IPS-NIHi7 (cell line): ENCODE measurements around the gene ACP5.

Experiments used
- DNase-seq: peaks from one replicate; pipeline ENCODE4 v3.0.0; 2012; ENCODE audit warnings: mixed read lengths; ENCODE audit errors: extremely low spot score

ACP5 gene

DNA sequence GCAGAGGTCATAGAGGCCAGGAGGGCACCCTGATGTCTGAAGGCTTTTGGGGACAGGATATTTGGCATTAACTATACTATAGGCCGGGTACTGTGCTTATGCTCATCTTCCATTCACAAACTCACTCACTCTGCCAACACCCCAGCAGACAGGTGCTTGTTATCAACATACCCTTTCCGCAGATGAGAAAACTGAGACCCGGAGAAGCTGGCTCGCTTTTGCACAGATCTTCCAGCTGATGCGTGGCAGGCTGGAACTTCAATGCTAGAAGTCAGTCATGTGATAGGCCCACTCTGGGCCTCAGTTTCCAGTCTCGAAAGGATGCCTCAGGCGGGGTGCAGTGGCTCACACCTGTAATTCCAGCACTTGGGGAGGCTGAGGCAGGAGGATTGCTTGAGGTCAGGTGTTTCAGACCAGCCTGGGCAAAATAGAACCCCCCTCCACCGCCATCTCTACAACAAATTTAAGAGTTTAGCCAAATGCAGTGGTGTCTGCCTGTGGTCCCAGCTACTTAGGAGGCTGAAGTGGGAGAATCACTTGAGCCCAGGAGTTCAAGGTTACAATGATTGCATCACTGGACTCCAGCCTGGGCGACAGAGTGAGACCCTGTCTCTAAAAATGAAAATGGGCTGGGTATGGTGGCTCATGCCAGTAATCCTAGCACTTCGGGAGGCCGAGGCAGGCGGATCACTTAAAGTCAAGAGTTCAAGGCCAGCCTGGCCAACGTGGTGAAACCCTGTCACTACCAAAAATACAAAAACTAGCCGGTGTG lies 29.3 kb downstream of the ACP5 start:
- no peak for DNase-seq

DNA sequence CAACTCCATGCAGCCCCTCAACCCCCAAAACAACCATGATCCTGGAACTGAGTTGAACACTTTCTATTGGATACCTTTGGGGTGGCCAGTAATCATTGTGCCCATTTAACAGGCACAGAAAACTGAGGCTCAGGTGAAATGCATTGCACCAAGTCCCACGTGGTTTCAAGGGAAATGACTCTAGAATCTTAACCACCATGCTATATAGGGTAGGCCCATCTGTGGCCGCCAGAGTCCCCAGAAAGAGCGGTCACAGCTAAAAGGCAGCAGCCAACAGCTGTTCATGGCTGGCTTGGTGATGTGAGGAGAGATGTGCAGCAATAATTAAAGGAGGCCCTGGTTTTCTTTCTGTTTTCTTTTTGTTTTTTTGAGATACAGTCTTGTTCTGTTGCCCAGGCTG lies 36.2 kb downstream of the ACP5 start:
- DNase-seq: no peak

DNA sequence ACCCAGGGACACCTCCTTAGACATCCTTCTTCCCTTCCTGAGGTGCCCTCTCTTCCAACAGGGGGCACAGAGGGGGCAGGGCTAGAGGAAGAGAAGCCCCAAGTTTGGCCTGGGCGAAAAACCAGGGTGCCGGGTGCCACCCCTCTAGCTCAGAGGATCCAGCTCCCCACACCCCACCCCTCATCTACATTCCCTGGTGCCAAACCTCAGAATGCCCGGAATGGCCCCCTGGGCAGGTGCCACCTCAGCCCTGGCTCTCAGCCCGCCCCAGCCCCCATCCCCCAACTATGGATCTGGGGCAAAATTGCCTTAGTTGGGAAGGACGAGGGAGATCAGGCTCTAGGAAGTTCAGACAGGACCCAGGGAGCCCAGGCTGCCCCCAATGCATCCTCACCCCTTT lies 36.8 kb downstream of the ACP5 start:
- no peak for DNase-seq

DNA sequence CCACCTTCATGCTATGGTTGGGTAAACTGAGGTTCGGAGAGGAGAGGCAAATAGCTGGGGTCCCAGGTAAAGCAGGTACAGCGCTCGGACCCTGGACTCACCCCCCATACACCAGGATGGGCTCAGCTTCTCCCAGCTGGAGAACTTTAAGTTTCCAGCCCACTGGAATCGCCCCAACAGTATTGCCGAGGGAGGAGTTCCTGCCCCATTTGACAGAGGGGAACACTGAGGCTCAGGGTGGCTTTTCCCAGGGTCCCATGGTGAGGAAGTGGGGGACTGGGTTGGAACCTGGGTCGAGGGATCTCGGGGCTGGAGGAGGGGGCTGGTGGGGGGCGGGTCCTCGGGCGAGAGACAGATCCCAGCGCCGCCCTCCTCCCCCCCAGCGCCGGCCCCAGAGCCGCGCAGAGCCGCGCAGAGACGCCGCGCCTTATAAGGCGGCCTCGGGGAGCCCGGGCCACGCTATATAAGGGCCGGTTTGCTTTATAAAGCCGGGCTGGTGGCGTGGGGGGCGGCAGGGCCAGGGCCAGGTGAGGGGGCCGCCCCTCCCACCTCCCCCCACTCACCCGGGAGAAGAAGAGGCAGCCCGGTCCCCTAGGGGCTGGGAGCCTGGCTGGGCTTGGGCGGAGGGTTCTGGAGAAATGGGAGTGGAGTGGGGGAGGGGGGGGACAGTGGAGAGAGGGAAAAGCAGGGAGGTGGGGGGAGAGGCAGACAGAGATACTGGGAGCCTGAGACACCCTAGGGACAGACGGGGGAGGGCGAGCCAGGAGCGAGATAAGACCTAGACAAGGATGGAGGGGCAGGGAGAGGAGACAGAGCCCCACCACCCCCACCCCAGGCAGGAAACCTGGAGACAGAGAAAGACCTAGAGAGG lies 37.7 kb downstream of the ACP5 start:
- peak; percentile 74 for DNase-seq

DNA sequence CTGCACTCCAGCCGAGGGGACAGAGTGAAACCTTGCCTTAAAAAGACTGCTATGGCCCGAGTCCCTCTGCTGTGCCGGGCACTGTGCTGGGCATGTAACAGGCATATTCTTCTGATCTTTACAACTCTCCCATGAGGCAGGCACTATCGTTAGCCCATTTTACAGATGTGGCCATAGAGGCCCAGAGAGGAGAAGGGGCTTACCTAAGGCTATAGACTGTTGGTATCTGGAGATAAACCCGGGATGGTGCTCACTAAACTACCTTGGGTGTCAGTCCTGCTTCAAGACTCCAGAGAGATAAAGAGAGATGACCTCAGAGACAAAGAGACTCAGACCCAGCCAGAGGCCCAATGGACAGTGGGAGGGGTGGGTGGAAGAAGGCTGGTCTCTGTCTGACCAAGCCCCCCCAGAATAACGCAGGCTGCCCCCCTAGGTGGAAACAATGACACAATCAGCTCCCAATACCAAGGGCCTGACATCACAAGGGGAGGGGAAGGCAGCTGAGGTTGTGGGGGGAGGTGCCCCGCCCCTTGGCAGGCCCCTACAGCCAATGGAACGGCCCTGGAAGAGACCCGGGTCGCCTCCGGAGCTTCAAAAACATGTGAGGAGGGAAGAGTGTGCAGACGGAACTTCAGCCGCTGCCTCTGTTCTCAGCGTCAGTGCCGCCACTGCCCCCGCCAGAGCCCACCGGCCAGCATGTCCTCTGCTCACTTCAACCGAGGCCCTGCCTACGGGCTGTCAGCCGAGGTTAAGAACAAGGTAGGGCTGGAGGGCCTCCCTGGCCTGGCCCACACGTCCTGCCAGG lies 39.0 kb downstream of the ACP5 start, which contains the start of gene CNN1:
Gene CNN1, plus strand, starts transcription at position 620 of the 805 bp plus-strand sequence. Its CDS starts 77 bp downstream, at position 697.
- peak; percentile 86 for DNase-seq

DNA sequence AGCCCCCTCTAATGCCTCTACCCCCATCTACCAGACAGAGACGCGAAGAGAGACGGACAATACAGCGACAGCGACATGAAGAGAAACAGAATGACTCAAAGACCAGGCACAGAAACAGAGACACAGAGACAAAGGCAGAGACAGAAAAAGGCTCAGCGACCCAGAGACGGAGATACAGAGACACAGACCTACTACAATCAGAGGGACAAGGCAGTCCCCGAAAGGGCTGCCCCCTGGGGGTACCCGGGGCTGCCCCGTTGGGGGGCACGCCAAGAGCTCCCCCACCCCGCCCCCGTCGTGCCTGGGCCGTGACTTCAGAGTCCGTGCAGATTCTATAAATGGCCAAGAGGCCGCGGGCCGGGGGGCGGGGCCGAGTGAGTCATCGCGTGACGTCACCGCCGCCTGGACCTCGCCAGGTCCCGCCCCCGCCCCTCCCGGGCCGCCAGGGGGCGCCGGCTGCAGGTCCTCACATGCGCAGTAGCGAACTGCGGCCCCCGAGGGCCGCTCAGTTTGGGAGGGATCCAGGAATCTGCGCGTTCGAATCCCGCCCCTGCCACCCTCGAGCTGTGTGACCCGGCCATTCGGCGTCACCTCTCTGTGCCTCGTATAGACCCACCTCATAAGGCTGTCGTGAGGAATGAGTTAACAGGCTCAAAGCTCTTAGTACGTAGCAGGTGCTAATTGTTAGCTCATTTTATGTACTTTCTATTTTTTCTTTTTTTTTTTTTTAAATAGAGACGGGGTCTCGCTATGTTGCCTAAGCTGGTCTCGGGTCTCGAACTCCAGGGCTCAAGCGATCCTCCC lies 41.5 kb downstream of the ACP5 start:
- peak; percentile 87 for DNase-seq

DNA sequence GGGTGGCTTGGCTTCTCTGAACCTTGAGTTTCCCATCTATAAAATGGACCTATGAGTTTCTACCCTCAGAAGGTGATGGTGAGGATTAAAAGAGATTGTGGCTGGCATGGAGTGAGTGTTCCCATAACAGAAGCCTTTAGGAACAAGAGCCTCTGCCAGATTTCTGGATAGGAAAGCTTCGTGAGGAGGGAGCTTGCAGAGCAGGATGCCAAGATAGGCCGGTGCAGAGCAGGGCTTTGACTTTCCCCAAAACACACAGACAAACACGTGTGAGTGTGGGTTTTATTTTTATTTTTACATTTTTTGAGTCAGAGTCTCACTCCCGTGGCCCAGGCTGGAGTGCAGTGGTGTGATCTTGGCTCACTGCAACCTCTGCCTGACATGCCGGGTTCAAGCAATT lies 42.5 kb downstream of the ACP5 start:
- DNase-seq: no peak

DNA sequence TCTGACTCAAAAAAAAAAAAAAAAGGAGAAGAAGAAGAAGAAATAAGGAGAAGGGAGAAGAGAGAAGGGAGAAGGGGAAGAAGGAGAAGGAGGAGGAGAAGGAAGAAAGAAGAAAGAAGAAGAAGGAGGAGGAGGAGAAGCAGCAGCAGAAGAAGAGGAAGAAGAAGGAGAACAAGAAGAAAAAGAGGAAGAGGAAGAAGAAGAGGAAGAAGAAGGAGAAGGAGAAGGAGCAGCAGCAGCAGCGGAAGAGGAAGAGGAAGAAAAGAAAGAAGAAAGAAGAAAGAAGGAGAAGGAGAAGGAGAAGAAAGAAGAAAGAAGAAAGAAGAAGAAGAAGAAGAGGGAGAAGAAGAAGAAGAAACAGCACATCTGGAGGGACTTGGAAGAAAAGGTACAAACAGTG lies 42.9 kb downstream of the ACP5 start:
- DNase-seq: no peak

DNA sequence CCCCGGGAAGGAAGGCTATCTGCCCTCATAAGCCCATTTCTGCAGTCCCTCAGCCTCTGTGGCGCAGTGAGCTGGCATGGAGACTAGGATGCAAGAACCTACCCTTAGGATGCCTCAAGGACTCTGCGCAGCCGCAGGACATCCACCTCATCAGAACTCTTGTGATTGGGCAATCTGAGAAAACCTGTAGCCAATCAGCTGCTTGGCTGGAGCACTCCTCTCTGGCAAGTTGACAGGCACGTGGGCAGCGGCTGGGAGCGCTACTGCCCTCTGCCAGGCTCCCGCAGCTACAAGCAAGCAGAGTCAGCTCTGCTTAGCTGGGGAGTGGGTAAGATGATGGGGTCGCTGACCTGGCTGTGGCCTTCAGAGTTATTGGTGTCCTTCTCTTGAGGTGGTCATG lies 47.0 kb downstream of the ACP5 start:
- peak; percentile 89 for DNase-seq

DNA sequence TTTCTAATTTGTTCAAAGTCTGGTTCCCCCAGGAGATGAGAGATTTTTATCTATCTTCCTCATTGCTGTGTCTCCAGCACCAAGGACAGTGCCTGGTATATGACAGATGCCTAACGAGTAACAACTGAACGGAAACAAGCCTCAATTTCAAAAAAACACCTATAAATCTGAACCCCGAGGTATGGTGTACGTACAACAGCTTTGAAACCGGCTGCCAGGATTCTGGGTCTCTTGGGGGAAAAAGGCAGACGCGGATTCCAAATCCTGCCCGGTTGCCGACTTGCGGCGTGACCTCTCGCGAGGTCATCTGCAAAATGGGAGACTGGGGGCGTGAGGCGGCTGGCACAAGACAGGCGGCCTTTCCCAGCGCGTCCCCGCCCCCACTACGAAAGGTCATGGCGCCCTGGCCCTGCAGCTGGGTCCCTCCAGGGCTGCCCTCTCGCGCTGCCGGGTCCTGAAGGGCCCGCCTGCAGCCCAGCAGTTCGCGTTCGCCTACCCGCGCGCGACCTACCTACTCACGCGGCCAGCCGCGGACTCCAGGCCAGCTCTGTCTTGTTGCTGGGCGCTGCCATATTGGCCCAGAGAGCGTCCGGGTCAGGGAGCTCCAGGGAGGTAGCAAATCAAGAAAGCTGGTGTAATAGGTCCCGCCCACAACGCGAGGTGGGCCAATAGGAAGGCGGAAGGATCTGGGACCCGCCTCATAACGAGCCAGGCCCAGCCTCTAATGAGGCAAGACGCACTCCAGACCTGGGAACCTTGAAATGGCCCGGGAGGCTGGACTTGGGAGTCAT lies 48.7 kb downstream of the ACP5 start, which contains the start of gene ECSIT:
Gene ECSIT, minus strand, starts transcription at position 584 of the 791 bp plus-strand sequence. CDS start 9,964 bp downstream, outside the sequence.
- peak; percentile 97 for DNase-seq
